SKM-1 (cell line): ENCODE results near the gene HOXA2.

Experiments
- DNase-seq: peaks from one replicate; lab custom pipeline; 2025; ENCODE audit not compliant: unreplicated experiment; lab: John Stamatoyannopoulos, UW

Gene HOXA2

GRCh38 chr7:27100694-27101170 lies 1.8 kb downstream of the HOXA2 start:
- DNase-seq, result no peak

DNA sequence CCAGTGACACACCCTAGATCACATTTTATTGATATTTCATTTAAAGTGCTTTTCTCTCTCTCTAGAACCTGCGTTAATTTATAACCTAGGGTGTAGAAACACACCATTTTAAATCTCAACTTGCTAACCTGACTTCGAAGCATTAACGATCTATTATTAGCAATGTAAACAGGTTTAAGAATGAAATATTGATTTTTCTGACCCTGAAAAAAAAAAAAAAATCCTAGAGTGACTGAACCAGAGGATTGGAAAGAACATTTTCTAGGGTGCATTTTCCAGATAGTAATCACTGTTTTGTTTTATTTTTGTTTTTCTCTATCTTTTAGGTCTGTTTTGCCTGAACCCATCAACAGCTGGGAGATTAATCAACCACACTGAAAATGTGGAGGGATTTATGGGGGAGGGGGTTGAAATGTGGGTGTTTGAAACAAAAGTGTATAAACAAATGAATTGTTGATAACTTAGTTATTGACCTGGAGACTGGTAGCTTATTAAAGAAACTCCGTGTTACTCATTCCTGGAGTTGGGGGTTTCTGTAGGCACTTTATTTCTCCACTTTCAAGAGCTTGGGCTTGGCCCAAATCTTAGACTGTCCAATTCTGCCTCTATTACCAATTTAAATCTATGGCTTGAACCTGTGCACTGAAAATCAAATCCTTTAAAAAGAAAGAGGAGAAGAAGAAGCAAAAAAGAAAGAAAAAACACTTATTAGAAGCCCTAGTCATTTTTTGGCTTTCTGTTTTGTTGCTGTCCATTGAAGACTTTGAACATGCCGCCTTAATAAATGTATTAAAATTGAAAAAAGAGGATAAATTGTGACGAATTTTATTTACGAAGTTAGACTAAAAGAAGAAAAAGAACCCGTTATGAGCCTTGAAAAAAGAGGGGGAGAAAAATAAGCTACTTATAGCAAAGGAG lies 2.8 kb downstream of the HOXA2 start:
- no peak for DNase-seq

DNA sequence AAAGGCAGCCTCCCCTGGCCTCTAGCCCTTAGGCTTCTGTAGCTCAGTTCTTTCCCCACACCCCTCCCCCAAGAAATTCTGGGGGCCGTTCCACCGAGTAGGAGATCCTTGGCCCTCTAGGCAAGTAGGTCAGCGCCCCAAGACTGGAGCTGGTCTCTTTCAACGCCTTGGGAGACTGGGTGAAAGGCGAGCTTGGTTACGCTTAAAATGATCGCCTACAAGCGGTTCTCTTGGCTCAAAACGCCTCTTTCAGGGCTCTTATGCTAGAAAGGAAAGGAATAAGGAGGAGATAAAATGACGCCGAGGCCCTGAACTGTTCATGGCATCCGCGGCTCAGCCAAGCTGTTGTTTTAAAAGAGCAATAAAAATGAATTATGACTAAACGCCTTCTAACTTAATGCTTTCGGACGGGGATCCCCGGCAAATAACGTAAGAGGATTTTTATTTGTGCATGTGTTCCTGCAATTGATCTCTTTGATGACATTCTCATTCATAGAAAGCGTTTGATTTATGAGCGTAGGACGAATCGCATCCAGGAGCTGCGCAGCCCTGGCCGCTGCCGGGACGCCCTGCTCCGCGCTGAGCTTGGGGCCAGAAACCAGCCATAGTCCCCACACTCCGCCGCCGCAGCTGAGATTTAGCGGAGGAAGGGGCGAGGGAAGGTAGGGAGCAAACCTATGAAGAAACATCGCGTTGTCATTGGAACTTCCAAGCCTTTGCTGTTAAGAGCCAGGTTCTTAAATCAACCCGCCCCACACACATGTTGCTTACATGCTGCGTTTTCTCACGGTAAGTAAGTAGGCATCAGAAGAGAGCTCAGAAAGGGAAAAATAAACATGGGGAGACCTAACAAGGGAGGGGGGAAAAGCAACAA lies 3.7 kb downstream of the HOXA2 start:
- no peak for DNase-seq

DNA sequence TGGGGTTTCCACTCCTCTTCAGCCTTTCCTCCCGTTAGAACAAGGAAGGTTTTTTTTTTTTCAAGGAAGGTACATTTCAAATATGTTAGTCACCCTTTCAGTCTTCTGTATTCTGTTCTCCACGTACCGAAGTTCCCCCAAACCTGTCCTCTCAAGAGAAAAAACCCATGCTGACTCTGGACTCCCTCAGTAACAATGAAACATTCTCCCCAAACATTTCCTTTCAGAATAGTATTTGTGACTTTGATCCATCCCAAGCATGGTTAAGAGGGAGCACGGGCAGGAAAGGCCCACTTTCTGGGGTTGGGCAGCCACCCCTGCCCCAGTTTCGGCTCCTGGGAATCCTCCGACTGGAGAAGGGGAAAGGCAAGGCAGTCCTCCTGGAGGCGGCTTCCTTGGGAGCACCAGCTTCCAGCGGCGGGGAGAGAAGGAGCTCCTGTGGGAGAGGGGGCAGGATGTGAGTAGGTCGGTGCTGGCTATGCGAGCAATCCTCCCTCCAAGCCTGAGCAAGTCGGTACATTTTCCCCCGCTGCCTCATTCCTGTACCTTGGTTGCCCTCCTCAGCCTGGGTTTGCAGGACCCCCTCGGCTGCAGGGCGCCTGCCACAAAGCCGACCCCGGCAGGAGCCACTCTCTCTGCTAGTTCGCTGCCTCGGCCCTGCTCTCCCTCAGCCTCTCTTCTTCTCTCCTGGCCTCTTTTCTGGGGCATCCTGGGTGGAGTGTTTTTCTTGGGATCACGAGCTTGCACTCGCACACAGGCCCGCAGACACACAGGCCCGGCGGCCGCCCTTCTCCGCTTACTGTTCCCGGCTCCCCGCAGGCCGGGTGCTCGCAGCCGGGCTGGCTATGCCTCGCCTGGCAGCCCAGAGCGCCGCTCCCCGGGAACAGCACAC lies 4.6 kb downstream of the HOXA2 start:
- no peak for DNase-seq

DNA sequence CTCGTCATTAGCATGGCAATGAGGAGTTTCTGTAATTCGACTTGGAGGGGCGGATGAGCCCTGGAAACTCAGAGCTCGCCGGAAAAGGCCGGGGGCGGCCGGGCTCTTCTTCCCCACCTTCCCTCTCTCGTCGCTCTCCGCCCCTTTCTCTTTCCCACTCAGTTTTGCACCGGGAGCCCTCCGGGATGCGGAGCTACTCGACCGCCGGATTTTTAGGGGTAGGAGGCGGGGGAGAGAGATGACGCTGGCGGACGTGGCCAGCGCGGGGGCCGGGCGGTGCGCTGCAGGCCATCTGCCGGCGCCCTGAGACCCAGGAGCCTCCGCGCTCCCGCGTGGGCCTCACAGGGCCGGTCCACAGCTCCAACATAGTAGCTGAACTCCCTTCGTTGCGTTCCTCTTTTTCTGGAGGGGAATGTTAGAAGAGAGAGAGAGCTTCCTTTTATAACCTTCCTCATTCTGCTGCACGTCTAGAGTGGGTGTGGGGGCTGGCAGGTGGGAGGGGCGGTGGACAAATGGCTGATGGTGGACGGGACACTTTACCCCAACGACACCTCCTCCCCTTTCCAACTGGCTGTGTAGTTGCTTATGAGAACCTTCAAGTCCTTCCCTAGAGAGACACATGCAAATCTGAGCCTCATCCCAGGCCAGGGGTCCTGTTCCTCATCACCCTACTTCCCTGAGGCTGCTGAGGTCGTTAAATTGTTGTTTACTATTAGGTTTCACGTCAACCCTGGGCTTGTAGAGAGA lies 5.5 kb downstream of the HOXA2 start:
- peak; percentile 26 for DNase-seq

- DNase-seq, result peak; percentile 74
These were observed 6.4 kb downstream of the HOXA2 start, which contains the start of gene HOXA1 for GRCh38 chr7:27095897-27096767. Gene HOXA1 (minus strand): TSS chr7:27096000. CDS start chr7:27095912, 88 bp downstream.

DNA sequence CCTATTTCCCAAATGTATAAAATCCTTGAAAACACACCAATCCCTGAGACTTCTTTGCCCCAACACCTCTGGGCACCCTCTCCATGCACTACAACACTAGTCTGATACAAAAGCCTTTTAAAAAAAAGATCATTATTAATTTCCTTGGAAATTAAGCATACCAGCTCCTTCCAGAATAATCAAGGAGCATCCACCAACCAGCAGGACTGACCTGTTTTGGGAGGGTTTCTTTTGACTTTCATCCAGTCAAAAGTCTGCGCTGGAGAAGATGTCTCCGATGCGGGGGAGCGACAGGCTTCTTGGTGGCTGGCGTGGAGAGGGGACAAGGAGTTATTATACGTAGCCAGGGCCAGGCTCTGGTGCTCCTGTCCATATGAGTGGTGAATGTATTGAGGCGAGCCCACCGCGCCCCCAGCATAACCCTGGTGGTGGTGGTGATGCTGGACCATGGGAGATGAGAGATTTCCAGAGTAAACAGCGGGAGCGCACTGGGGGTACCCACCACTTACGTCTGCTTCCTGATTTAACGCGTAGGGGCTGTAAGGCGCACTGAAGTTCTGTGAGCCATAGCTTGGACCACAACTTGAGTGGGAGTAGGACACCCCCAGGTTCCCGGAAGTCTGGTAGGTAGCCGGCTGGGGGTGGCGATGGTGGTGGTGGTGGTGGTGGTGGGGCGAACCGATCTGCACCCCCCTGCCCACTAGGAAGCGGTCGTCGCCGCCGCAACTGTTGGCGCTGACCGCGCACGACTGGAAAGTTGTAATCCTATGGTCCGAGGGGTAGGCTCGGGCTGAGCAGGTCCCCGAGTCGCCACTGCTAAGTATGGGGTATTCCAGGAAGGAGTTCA lies 7.2 kb downstream of the HOXA2 start:
- no peak for DNase-seq

- no peak for DNase-seq
These were observed 8.0 kb downstream of the HOXA2 start for GRCh38 chr7:27094304-27095049.

DNA sequence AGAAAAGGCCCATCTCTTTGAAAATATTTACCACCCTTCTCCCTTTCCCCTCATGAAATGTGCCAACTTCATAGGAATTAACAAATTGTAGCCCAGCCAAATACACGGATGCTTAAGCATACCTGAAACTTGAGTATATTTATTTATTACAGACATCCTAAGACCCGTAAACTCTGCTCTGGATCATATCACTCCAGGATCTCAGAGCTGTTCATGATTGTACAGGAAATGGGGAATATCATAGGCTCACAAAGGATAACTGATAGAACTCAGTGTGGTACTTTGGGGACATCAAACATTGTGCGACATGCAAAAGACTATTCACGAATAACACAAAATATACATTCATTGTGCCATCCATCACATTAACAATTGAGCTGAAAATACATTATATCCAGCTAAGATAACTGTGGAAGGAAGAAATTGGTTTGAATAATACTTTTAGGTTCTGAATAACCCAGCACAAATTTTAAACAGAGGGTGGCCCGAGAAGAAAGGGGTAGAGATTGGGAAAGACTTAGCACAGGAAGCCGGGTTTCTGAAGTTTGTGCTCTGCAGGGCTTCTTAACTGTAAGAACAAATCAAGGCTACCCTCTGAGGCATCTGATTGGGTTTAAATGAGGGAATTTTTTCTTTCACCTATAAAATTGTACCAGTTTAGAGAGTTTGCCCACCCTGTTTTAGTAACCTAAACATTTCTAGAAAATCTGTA lies 9.1 kb downstream of the HOXA2 start:
- DNase-seq, result no peak

DNA sequence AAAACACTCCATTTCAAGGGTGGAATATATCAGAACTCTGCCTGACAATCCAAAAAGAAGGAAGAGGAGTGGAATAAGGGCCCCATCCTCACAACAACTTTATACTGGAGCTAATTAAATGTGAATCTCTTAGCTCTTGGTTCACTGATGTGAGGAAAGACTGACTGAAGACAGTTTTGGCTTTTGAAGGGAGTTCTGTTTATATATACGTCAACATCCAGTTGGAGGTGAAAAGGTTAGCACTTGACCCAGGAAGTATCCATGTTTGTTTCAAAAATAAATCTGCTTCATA lies 9.7 kb downstream of the HOXA2 start:
- no peak for DNase-seq

- DNase-seq, result no peak
These were observed 10.3 kb downstream of the HOXA2 start for GRCh38 chr7:27091941-27092818.

- no peak for DNase-seq
These were observed 11.4 kb downstream of the HOXA2 start for GRCh38 chr7:27091105-27091504.

DNA sequence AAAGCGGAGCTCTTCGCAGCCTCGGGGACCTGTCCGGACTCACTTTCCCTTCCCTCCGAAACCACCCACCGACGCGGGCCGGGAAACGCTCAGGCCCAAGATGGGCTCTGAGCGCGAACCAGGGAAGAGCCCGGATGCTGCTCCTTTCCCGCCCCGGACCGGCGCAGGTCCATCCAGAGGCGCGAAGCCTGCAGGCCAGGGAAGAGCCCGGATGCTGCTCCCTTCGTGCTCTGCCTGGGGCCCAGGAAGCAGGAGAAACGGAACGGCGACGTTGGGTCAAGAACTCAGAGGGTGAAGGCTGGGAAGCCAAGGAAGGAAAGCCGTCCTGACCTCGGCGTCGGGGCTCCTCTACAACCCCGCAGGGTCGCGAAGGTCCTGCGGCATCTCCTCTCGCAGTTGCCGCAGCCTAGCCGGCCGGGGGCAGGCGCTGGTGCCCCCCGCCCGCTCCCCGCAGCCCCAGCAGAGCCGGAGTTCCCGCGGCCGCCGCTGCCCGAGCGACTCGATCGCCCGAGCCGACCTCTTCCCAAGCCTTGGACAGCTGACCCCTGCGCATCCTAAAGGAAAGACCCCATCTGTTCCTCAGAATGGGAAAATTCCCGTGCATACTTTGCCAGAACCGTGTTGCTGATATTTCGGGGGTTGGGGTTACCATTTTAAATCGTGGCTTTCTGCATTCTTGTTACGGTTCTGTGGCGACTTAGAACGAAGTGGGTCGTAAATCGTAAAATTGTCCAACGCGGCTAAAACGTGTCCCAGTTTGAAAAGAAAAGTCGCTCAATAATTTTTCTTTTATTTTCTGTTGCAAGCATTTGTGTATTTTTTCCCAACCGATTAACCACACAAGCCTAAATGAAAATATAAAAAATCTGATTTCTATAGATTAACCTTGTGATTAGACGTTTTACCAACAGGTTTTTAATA lies 14.2 kb downstream of the HOXA2 start:
- DNase-seq, result no peak

- no peak for DNase-seq
These were observed 18.8 kb downstream of the HOXA2 start for GRCh38 chr7:27083646-27084045.

- no peak for DNase-seq
These were observed 20.3 kb downstream of the HOXA2 start for GRCh38 chr7:27082171-27082570.
